ACC112 (cell line): ENCODE measurements around the gene ANO4.

Experiments
- H2AFZ ChIP-seq: fragments of 200-600 bp; sonication (generic); one replicate; pipeline ENCODE4 v1.6.0; 2017; ENCODE audit warnings: antibody characterized with exemption, low read length; ENCODE audit not compliant: unreplicated experiment
- H3K27ac ChIP-seq: fragments of 200-600 bp; sonication (generic); 2 replicates; pipeline ENCODE4 v1.5.1; 2014; ENCODE audit warnings: low read depth, mild to moderate bottlenecking, antibody characterized with exemption, low read length, moderate library complexity
- H3K27me3 ChIP-seq: fragments of 200-600 bp; sonication (generic); 2 replicates; pipeline ENCODE4 v1.6.1; 2014; ENCODE audit warnings: mild to moderate bottlenecking, antibody characterized with exemption, low read length, moderate library complexity, mixed read lengths; ENCODE audit not compliant: insufficient read depth
- H3K36me3 ChIP-seq: fragments of 200-600 bp; sonication (generic); 2 replicates; pipeline ENCODE4 v1.6.1; 2016; ENCODE audit warnings: mild to moderate bottlenecking, antibody characterized with exemption, low read length, moderate library complexity, mixed read lengths; ENCODE audit not compliant: insufficient read depth
- H3K4me1 ChIP-seq: fragments of 200-600 bp; sonication (generic); one replicate; pipeline ENCODE4 v1.6.1; 2016; ENCODE audit warnings: low read length, mixed read lengths; ENCODE audit not compliant: insufficient read depth, unreplicated experiment, control insufficient read depth
- H3K4me3 ChIP-seq: fragments of 200-600 bp; sonication (generic); 2 replicates; pipeline ENCODE4 v1.5.1; 2014; ENCODE audit warnings: mild to moderate bottlenecking, low read depth, low read length
- H3K79me2 ChIP-seq: fragments of 200-600 bp; sonication (generic); one replicate; pipeline ENCODE4 v1.6.0; 2016; ENCODE audit warnings: low read length; ENCODE audit not compliant: control insufficient read depth, unreplicated experiment, insufficient read depth

The ANO4 gene

DNA sequence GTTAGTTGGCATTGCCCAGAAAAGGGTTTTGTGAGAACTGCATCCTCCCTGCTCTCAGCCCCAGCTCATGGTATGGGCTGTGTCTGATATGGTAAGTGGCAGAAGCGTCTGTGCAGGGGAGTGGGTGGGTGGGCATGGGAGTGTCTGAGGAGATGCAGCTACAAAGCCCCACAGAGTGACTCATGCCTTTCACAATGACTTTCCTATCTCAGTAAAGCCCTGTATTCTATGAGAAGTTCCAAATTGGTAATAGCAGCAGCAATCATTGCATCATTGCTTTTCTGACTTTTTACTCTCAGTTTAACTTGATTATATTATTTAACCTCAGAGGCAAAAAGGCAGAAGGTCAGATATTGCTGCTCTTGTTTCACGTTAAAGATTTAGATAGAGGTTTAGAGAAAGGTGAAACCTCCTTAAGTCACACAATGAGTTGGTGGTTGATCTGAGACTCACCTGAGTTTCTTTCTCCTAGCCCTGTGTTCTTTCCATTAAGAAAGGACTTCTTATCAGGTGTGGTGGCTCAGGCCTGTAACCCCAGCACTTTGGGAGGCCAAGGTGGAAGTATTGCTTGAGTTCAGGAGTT lies 243.8 kb downstream of the ANO4 start:
- no peak overlapping the region for H3K4me3 ChIP-seq
- no peaks in the 10 kb centered on the region for H3K27me3 ChIP-seq
- H3K27ac ChIP-seq, result no peak overlapping the region
- H3K36me3 ChIP-seq, result no peaks in the 10 kb centered on the region
- no peak overlapping the region for H2AFZ ChIP-seq
- no peaks in the 10 kb centered on the region for H3K79me2 ChIP-seq
- peaks cover 6% of the 10 kb centered on the region for H3K4me1 ChIP-seq

DNA sequence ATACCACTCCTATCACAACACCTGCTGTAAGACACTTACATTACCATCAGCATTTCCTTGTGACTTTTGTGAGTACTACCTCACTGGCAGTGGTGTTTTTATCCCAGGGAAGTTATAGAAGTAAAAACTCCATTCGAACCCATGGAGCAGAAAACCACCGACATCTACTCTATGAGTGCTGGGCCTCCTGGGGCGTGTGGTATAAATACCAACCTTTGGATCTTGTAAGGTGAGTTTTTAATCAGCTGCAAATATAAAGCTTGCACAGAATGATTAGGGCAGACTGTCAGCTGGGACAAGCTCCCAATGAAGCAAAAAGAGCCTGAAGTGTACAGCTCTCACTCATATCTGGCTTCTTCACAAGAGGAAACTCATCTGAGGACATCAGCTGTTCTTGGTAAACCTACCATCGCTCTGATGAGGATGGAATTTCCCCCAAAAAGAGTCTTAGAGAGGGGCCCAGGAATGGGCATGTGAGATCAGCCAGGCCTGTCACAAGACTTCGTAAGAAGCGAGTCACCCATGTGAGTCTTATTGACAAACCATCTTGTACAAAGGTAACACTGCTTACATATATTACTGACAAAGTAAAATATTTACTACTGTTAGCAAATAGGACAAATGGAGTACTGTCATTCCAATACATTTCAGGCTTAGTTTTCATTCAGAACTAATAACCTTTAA lies 245.4 kb downstream of the ANO4 start:
- no peaks in the 10 kb centered on the region for H3K36me3 ChIP-seq

DNA sequence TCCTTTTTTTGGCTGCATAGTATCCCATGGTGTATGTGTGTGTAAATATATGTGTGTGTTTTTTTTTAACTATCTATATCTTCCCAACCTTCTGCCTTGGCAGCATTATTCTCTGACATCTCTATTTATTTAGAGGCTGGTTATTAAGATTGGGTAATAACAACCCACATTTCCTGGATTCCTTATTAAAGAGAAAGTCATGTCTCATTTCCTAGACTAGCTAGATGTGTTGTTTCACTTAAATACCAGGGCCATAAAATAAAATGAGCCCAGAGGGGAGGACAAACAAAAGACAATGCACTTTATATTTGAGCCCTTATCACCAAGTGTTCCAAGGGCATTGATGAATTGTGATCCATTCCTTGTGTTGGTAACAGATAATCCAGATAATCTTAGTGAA lies 246.4 kb downstream of the ANO4 start:
- Histone ChIP-seq H2AFZ (no peak overlapping the region), H3K27ac (no peak overlapping the region), H3K27me3 (no peaks in the 10 kb centered on the region), H3K36me3 (no peaks in the 10 kb centered on the region), H3K4me3 (no peak overlapping the region), H3K4me1 (peaks cover 13% of the 10 kb centered on the region), H3K79me2 (no peaks in the 10 kb centered on the region)

More for the DNA sequence above, 245.4 kb downstream of the ANO4 start:
- Histone ChIP-seq H3K4me1 (peaks cover 10% of the 10 kb centered on the region), H3K27ac (no peak overlapping the region), H3K27me3 (no peaks in the 10 kb centered on the region), H3K79me2 (no peaks in the 10 kb centered on the region), H3K4me3 (no peak overlapping the region), H2AFZ (no peak overlapping the region)

DNA sequence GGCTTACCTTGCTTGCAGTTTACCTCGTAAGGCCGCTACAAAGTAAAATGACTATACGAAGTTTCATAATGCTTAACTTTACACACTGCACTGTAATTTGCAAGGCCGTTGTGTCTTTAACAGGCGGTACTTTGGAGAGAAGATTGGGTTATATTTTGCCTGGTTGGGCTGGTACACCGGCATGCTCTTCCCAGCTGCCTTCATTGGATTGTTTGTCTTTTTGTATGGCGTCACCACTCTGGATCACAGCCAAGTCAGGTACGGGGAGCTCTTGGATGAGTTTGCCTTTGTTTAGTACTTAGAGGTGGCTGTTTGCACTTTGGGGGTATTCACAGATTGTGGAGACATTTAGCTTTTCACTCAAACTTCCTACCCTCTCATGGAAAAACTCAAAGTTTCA lies 247.6 kb downstream of the ANO4 start:
- H3K4me3 ChIP-seq, result no peak overlapping the region
- no peak overlapping the region for H3K27ac ChIP-seq
- H2AFZ ChIP-seq, result no peak overlapping the region
- no peaks in the 10 kb centered on the region for H3K79me2 ChIP-seq
- H3K36me3 ChIP-seq, result no peaks in the 10 kb centered on the region
- H3K4me1 ChIP-seq, result peaks cover 13% of the 10 kb centered on the region
- H3K27me3 ChIP-seq, result no peaks in the 10 kb centered on the region

DNA sequence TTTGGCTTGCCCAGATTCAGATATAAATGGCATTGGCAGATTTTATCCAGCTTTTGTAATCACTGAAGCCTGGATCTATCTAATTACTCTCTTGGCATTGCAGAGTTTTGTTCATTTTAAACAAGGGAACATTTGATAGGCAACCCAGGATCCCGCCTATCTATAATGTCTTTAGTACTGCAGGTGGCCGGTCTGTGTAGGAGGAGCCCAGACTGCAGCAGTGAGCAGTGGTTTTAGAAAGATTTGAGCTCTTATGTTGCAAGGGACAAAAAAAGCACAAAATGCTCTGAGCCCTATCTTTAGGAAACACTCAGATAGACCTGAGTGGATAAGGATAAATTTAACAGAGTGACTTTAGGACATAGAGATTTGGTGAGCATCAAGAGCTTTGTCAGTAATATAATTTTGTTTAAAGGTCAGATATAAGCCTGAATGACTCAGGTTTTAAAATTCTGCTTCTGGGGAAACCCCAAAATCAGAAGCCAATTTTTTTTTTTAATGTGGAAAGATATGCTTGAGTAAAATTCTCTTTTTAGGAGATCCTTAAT lies 250.0 kb downstream of the ANO4 start:
- H3K79me2 ChIP-seq, result no peaks in the 10 kb centered on the region
- H3K36me3 ChIP-seq, result no peaks in the 10 kb centered on the region
- H3K27ac ChIP-seq, result no peak overlapping the region
- no peaks in the 10 kb centered on the region for H3K27me3 ChIP-seq
- no peak overlapping the region for H2AFZ ChIP-seq
- no peak overlapping the region for H3K4me3 ChIP-seq
- peaks cover 13% of the 10 kb centered on the region for H3K4me1 ChIP-seq

DNA sequence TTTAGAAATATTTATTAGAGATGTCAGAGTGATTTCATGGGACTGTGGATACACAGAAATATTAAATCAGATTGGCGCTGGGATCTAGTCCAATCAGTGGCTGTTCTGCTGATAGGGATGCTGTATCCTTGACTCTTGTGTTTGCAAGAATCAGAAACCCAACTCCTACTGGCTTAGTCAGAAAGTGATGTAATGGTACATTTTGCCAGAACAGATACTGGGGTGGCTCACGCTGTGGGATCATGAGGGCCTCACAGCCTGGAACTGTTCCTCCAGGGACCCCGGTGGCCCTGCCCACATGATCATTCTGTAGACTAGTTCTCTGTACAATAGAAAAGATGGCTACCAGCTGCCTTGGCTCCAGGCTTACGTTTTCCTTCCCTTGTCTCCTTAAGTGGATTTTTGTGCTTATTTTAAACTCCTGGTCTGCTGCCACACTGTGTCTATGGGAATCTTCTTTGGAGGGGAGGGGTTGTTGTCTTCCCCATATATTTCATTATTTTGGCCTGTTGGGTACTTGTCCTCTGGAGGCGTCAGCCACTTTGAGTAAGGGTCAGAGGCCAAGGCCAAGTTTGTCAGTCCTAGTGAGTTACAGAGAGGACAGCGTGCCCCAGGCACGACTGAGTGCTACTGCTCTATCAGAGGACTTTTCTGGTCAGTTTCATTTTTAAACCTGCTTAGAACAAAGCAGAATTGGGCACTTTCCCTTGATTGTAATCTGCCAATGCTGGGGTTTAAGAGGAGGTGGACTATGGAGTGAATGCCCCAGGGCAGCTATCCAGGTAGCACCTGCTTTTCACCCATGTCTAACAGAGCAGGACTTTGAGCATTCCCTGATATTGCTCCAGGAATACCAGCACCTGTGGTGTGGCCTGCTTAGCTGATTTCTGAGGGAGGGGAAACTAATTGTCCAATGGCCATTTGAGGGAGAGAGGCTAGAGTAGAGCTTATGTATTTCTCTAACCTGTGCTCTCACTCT lies 251.2 kb downstream of the ANO4 start:
- no peak overlapping the region for H3K27ac ChIP-seq
- H3K36me3 ChIP-seq, result no peaks in the 10 kb centered on the region
- H2AFZ ChIP-seq, result no peak overlapping the region

DNA sequence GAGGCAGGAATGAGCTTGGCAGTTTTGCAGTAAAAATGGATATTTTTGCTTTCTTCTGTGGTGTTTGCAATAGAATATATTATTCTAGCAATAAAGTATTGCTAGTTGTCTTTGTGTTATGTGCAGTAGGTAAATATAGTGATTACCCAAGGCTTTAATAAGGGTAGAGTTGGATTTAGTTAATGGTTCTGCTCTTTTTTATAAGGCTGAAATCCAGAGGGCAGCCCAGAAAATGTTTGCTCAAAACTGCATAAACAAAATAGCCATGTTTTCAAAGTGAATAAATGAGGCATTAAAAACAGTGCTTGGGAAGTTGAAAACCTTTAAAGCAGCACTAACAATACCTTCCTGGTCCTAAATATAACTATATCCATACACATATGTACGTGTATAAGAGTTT lies 253.1 kb downstream of the ANO4 start:
- Histone ChIP-seq H3K27me3 (no peaks in the 10 kb centered on the region), H3K36me3 (no peaks in the 10 kb centered on the region), H3K4me3 (no peak overlapping the region), H2AFZ (no peak overlapping the region), H3K4me1 (peaks cover 18% of the 10 kb centered on the region), H3K79me2 (no peaks in the 10 kb centered on the region), H3K27ac (no peak overlapping the region)

More for the DNA sequence above, 251.2 kb downstream of the ANO4 start:
- Histone ChIP-seq H3K4me3 (no peak overlapping the region), H3K4me1 (peaks cover 13% of the 10 kb centered on the region), H3K27me3 (no peaks in the 10 kb centered on the region), H3K79me2 (no peaks in the 10 kb centered on the region)

DNA sequence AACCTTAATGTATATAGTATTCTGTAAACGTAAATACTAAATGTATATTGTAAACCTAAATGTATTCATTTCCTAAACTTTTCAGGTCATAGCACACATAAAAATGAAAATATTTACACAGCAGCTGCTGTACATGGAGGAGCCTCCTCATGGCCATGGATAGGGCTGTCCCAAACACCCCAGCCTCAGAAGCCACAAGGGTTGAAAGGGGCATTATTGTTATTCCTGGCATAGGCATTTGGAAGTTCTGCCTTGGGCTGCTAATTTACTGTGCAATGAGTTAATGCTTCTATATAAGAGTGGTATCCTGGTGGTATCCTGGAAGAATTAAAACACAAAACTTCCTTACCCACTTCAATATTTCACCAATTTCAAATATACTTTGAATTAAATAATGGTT lies 256.1 kb downstream of the ANO4 start:
- H3K27me3 ChIP-seq, result no peaks in the 10 kb centered on the region
- no peak overlapping the region for H3K4me3 ChIP-seq
- no peak overlapping the region for H2AFZ ChIP-seq
- no peak overlapping the region for H3K27ac ChIP-seq
- H3K79me2 ChIP-seq, result no peaks in the 10 kb centered on the region
- H3K36me3 ChIP-seq, result no peaks in the 10 kb centered on the region
- peaks cover 10% of the 10 kb centered on the region for H3K4me1 ChIP-seq

DNA sequence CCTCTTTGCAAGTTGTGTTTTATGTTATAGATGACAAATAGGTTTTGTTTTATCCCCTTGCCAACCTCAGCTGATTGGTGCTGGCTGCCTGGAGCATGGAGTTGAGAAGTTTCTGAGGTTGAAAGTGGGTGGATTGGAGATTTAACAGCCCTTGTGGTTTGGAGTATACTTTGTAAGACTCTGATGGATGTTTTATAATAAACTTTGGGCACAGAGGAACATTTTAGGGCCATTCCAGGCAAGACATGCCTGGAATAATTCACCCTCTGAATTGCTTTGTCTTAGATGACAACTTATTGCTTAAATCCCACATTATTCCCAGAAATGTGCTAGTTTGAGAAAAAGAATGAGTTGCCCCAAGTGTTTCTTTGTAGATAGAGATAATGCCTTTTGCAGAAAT lies 256.6 kb downstream of the ANO4 start:
- no peak overlapping the region for H3K4me3 ChIP-seq
- H3K27me3 ChIP-seq, result no peaks in the 10 kb centered on the region
- H3K4me1 ChIP-seq, result peaks cover 10% of the 10 kb centered on the region
- no peaks in the 10 kb centered on the region for H3K79me2 ChIP-seq
- H3K27ac ChIP-seq, result no peak overlapping the region
- H3K36me3 ChIP-seq, result no peaks in the 10 kb centered on the region
- no peak overlapping the region for H2AFZ ChIP-seq

DNA sequence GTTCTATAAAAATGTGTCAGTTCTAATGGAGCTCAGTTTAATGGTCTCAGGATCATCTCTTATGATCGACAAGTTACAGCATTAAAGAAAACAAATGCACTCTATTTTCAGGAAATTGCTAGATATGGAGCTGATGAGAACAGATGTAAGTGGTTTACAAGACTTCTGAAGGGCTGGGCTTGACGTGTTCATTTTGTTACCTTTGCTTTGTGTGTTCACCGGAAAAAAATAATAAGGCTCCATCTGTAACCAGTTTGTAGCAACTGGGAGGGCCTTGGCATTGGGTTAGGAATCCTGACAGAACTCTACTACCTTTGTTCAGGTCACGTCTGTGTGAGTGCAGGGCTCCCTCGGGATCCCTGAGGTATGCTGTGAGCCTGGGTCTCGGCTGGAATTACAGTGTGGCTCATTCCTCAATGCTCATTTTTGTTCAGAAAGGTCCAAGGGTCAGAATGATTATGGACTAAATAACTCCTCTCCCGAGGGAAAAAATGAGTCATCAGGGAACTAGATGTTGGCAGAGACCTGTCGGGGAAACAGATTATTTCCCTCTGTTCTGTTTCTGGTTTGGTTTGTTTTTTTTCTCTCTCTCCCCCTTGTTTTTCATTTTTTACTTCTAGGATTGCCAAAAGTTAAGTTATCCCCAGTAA lies 257.4 kb downstream of the ANO4 start:
- H2AFZ ChIP-seq, result no peak overlapping the region

More for the DNA sequence above, 257.4 kb downstream of the ANO4 start:
- no peaks in the 10 kb centered on the region for H3K27me3 ChIP-seq
- no peaks in the 10 kb centered on the region for H3K79me2 ChIP-seq
- H3K27ac ChIP-seq, result peak overlapping the region; percentile 50
- peaks cover 10% of the 10 kb centered on the region for H3K4me1 ChIP-seq
- H3K4me3 ChIP-seq, result no peak overlapping the region
- H3K36me3 ChIP-seq, result no peaks in the 10 kb centered on the region
